Suprapubic skin (tissue), 4 donors: ENCODE data around the gene STK32B. TPM values are rescaled to one million over a fixed set of nuclear protein-coding genes. Genes with fewer than 3 reads are reported as not detected.

Source experiments
- DNase-seq, 2 donors: peaks; one replicate each; pipeline ENCODE4 v3.0.0-alpha.2; 2019; ENCODE audit warnings: low spot score in 2 of 2
- H3K27ac ChIP-seq: fragments of 200-600 bp; sonication (generic); one replicate; pipeline ENCODE4 v1.5.1; 2019
- H3K27me3 ChIP-seq: fragments of 200-600 bp; sonication (generic); one replicate; pipeline ENCODE4 v1.5.1; 2019
- H3K36me3 ChIP-seq: fragments of 200-600 bp; sonication (generic); one replicate; pipeline ENCODE4 v1.5.1; 2019
- H3K4me1 ChIP-seq: fragments of 200-600 bp; sonication (generic); one replicate; pipeline ENCODE4 v1.5.1; 2019
- H3K4me3 ChIP-seq: fragments of 200-600 bp; sonication (generic); one replicate; pipeline ENCODE4 v1.5.1; 2019; ENCODE audit warnings: mild to moderate bottlenecking
- H3K9me3 ChIP-seq: fragments of 200-600 bp; sonication (generic); one replicate; pipeline ENCODE4 v1.5.1; 2019
- CTCF ChIP-seq, 2 donors: fragments of 200-600 bp in 1 of 2; fragments of 450-650 bp in 1 of 2; sonication (generic) in 1 of 2; IDR thresholded peaks; one replicate each; pipeline ENCODE4 v1.5.1; 2016 to 2019; ENCODE audit warnings: antibody characterized with exemption in 2 of 2, mild to moderate bottlenecking in 1 of 2, moderate library complexity in 1 of 2
- EP300 ChIP-seq: sonication (generic); formaldehyde crosslinking; IDR thresholded peaks from one replicate; pipeline ENCODE4 v1.6.1; 2017; ENCODE audit warnings: antibody characterized with exemption
- POLR2A ChIP-seq, 2 donors: fragments of 450-650 bp; IDR thresholded peaks; one replicate each; pipeline ENCODE4 v1.6.1; 2017; ENCODE audit warnings: antibody characterized with exemption in 2 of 2, mild to moderate bottlenecking in 2 of 2, moderate library complexity in 2 of 2
- POLR2AphosphoS5 ChIP-seq, 3 donors: sonication (generic); formaldehyde crosslinking; IDR thresholded peaks; one replicate each; pipeline ENCODE4 v1.6.1; 2017; ENCODE audit warnings: antibody characterized with exemption in 3 of 3
- WGBS: methylation state at CpG from one replicate; pipeline ENCODE4 v1.1.5; 2018; 5-methylcytosine and 5-hydroxymethylcytosine counted together
- total RNA-seq, 4 donors: library from RNA; depleted of rRNA; stranded (reverse); fragments of >200 nt; gene quantifications; one replicate each; pipeline ENCODE4 v1.1.0, GENCODE V29; 2016

The STK32B gene
- total RNA-seq, 4 donors from 2014 or later = 0.76 to 2.2 (median 1.2) TPM

GRCh38 chr4:5341526-5341925, 290.2 kb downstream of the STK32B start:
- H3K27me3 ChIP-seq = no peaks in the 10 kb centered on the region
- H3K9me3 ChIP-seq = no peaks in the 10 kb centered on the region
- WGBS = 77% methylated on average over 6 of the region's 6 CpGs
- no peaks in the 10 kb centered on the region for H3K4me1 ChIP-seq
- H3K27ac ChIP-seq = no peak overlapping the region
- no peak overlapping the region for H3K4me3 ChIP-seq
- DNase-seq = no peak
- TF ChIP-seq CTCF (IDR thresholded peaks at IDR 0.05) (no peak), EP300 (no peak), POLR2A (IDR thresholded peaks at IDR 0.05) (no peak), POLR2AphosphoS5 (IDR thresholded peaks at IDR 0.05) (no peak)
- H3K36me3 ChIP-seq = no peaks in the 10 kb centered on the region

GRCh38 chr4:5355846-5356245, 304.6 kb downstream of the STK32B start:
- Histone ChIP-seq H3K4me1 (no peaks in the 10 kb centered on the region), H3K4me3 (no peak overlapping the region), H3K9me3 (no peaks in the 10 kb centered on the region), H3K36me3 (no peaks in the 10 kb centered on the region), H3K27me3 (no peaks in the 10 kb centered on the region), H3K27ac (no peak overlapping the region)
- no peak for TF ChIP-seq EP300
- TF ChIP-seq POLR2A (IDR thresholded peaks at IDR 0.05) = no peak
- no peak for TF ChIP-seq CTCF (IDR thresholded peaks at IDR 0.05)
- no peak for TF ChIP-seq POLR2AphosphoS5 (IDR thresholded peaks at IDR 0.05)
- no peak for DNase-seq

- Histone ChIP-seq H3K4me3 (no peak overlapping the region), H3K4me1 (no peaks in the 10 kb centered on the region), H3K27ac (no peak overlapping the region), H3K36me3 (no peaks in the 10 kb centered on the region), H3K27me3 (no peaks in the 10 kb centered on the region), H3K9me3 (no peaks in the 10 kb centered on the region)
- no peak for DNase-seq
- 33% methylated on average over 5 of the region's 5 CpGs for WGBS
- TF ChIP-seq POLR2AphosphoS5 (IDR thresholded peaks at IDR 0.05) (no peak), CTCF (IDR thresholded peaks at IDR 0.05) (no peak), POLR2A (IDR thresholded peaks at IDR 0.05) (no peak), EP300 (no peak)
Measured at GRCh38 chr4:5357870-5358269, 306.6 kb downstream of the STK32B start.

GRCh38 chr4:5361968-5362367, 310.7 kb downstream of the STK32B start:
- no peak overlapping the region for H3K4me3 ChIP-seq
- no peak for TF ChIP-seq POLR2AphosphoS5 (IDR thresholded peaks at IDR 0.05)
- TF ChIP-seq EP300 = no peak
- no peak for TF ChIP-seq CTCF (IDR thresholded peaks at IDR 0.05)
- no peak for TF ChIP-seq POLR2A (IDR thresholded peaks at IDR 0.05)
- no peaks in the 10 kb centered on the region for H3K27me3 ChIP-seq
- H3K4me1 ChIP-seq = peaks cover 20% of the 10 kb centered on the region
- WGBS = 69% methylated on average over 5 of the region's 5 CpGs
- no peaks in the 10 kb centered on the region for H3K9me3 ChIP-seq
- DNase-seq = no peak
- no peaks in the 10 kb centered on the region for H3K36me3 ChIP-seq
- H3K27ac ChIP-seq = no peak overlapping the region

GRCh38 chr4:5364406-5364805, 313.1 kb downstream of the STK32B start:
- Histone ChIP-seq H3K4me3 (no peak overlapping the region), H3K36me3 (no peaks in the 10 kb centered on the region), H3K27ac (no peak overlapping the region), H3K9me3 (no peaks in the 10 kb centered on the region), H3K4me1 (peaks cover 20% of the 10 kb centered on the region), H3K27me3 (no peaks in the 10 kb centered on the region)
- no peak for TF ChIP-seq POLR2AphosphoS5 (IDR thresholded peaks at IDR 0.05)
- no peak for TF ChIP-seq EP300
- WGBS = 89% methylated on average over 3 of the region's 3 CpGs
- DNase-seq = no peak
